CD14-positive monocyte (primary cell): ENCODE data around the gene AOPEP. TPM values are rescaled to one million over a fixed set of nuclear protein-coding genes. Genes with fewer than 3 reads are reported as not detected.

Experiments
- DNase-seq, 3 donors: peaks; one replicate each; pipeline ENCODE4 v3.0.0-alpha.2; 2011 to 2022
- H2AFZ ChIP-seq: 2 replicates; pipeline ENCODE4 v1.6.0; 2012; ENCODE audit warnings: mild to moderate bottlenecking, low read depth, low read length, inconsistent platforms; ENCODE audit not compliant: insufficient read depth, poor library complexity, severe bottlenecking
- H3K27ac ChIP-seq, 2 donors: 1 replicate in 1 of 2; 2 replicates in 1 of 2; pipeline ENCODE4 v1.5.1; 2012 to 2013; ENCODE audit warnings: low read length in 2 of 2, control low read depth in 1 of 2, inconsistent platforms in 1 of 2, low read depth in 1 of 2, mild to moderate bottlenecking in 1 of 2
- H3K27me3 ChIP-seq, 2 donors: one replicate each; pipeline versions ENCODE4 v1.6.0 to v1.6.1; 2011 to 2013; ENCODE audit warnings: low read length in 2 of 2; ENCODE audit not compliant: control insufficient read depth in 2 of 2, insufficient read depth in 2 of 2
- H3K36me3 ChIP-seq, 2 donors: replicated peaks in 1 of 2; 1 replicate in 1 of 2; 2 replicates in 1 of 2; pipeline versions ENCODE4 v1.5.1 to v1.6.1; 2012 to 2013; ENCODE audit warnings: low read length in 2 of 2, control low read depth in 1 of 2, inconsistent platforms in 1 of 2, mild to moderate bottlenecking in 1 of 2; ENCODE audit not compliant: insufficient read depth in 2 of 2, control insufficient read depth in 1 of 2
- H3K4me1 ChIP-seq, 2 donors: 1 replicate in 1 of 2; 2 replicates in 1 of 2; pipeline versions ENCODE4 v1.5.1 to v1.6.1; 2012 to 2013; ENCODE audit warnings: low read length in 2 of 2, control low read depth in 1 of 2, inconsistent platforms in 1 of 2, mild to moderate bottlenecking in 1 of 2, moderate library complexity in 1 of 2; ENCODE audit not compliant: insufficient read depth in 2 of 2, control insufficient read depth in 1 of 2
- H3K4me2 ChIP-seq: replicated peaks from 2 replicates; pipeline ENCODE3; 2012; ENCODE audit warnings: low read length, moderate library complexity, mild to moderate bottlenecking; ENCODE audit not compliant: poor library complexity, severe bottlenecking; ENCODE audit errors: extremely low read depth
- H3K4me3 ChIP-seq, 3 experiments: fragments of 200-600 bp in 1 of 3; sonication (generic) in 1 of 3; replicated peaks in 1 of 3; 1 replicate in 2 of 3; 2 replicates in 1 of 3; pipeline ENCODE4 v1.5.1; 2011 to 2013; ENCODE audit warnings: low read length in 3 of 3, mild to moderate bottlenecking in 3 of 3, control low read depth in 2 of 3, low read depth in 2 of 3, inconsistent platforms in 1 of 3, moderate library complexity in 1 of 3
- H3K79me2 ChIP-seq: 2 replicates; pipeline ENCODE4 v1.6.0; 2012; ENCODE audit warnings: mild to moderate bottlenecking, control low read depth, inconsistent platforms, low read length, moderate library complexity; ENCODE audit not compliant: insufficient read depth
- H3K9ac ChIP-seq: 2 replicates; pipeline ENCODE4 v1.6.0; 2017; ENCODE audit warnings: low read length, mild to moderate bottlenecking; ENCODE audit not compliant: insufficient read depth, poor library complexity, severe bottlenecking
- H3K9me3 ChIP-seq, 2 donors: replicated peaks in 1 of 2; 1 replicate in 1 of 2; 2 replicates in 1 of 2; pipeline versions ENCODE4 v1.5.1 to v1.6.1; 2012 to 2013; ENCODE audit warnings: low read length in 2 of 2, control low read depth in 1 of 2; ENCODE audit not compliant: control insufficient read depth in 1 of 2, insufficient read depth in 1 of 2
- H4K20me1 ChIP-seq: 2 replicates; pipeline ENCODE4 v1.6.0; 2012; ENCODE audit warnings: mild to moderate bottlenecking, low read length, control low read depth, moderate library complexity; ENCODE audit not compliant: insufficient read depth
- H3K27ac Mint-ChIP-seq, 7 donors: one replicate each; pipeline ENCODE4 v1.8.0; 2020; ENCODE audit warnings: mild to moderate bottlenecking in 7 of 7, mixed read lengths in 7 of 7, moderate library complexity in 6 of 7, inconsistent platforms in 2 of 7
- H3K27me3 Mint-ChIP-seq, 3 donors: one replicate each; pipeline ENCODE4 v1.8.0; 2021 to 2022; ENCODE audit warnings: low read depth in 3 of 3, mild to moderate bottlenecking in 3 of 3, mixed read lengths in 3 of 3, moderate library complexity in 3 of 3, inconsistent platforms in 1 of 3
- H3K36me3 Mint-ChIP-seq, 2 donors: one replicate each; pipeline ENCODE4 v1.8.0; 2020; ENCODE audit warnings: mixed read lengths in 2 of 2, inconsistent platforms in 1 of 2, mild to moderate bottlenecking in 1 of 2
- H3K4me1 Mint-ChIP-seq: one replicate; pipeline ENCODE4 v1.8.0; 2020; ENCODE audit warnings: mild to moderate bottlenecking, mixed read lengths
- H3K4me3 Mint-ChIP-seq, 2 donors: one replicate each; pipeline ENCODE4 v1.8.0; 2020; ENCODE audit warnings: mild to moderate bottlenecking in 2 of 2, mixed read lengths in 2 of 2, moderate library complexity in 1 of 2
- H3K9me3 Mint-ChIP-seq, 7 donors: one replicate each; pipeline ENCODE4 v1.8.0; 2020 to 2022; ENCODE audit warnings: mixed read lengths in 7 of 7, mild to moderate bottlenecking in 6 of 7, moderate library complexity in 6 of 7, inconsistent platforms in 2 of 7
- CTCF ChIP-seq: fragments of 200-600 bp; IDR thresholded peaks from one replicate; pipeline ENCODE4 v1.8.0; 2022; ENCODE audit warnings: antibody characterized with exemption, mild to moderate bottlenecking
- WGBS: methylation state at CpG from one replicate; pipeline ENCODE4 v1.1.5; 2013; ENCODE audit warnings: missing lambda C conversion rate; ENCODE audit not compliant: insufficient coverage; 5-methylcytosine and 5-hydroxymethylcytosine counted together
- intact Hi-C, 2 donors: fragments of 100-400 bp; cut with micrococcal nuclease; formaldehyde crosslinking; loops; one replicate each; pipeline versions ENCODE4 v1.15.0 to v1.15.1; 2023
- polyA plus RNA-seq, 3 donors: library from polyadenylated mRNA; depleted of rRNA in 1 of 3; unstranded in 2 of 3; stranded (reverse) in 1 of 3; fragments of 300-500 nt in 2 of 3; fragments of >200 nt in 1 of 3; fragmentation: Illumina TruSeq in 2 of 3; gene quantifications; 1 replicate in 2 of 3; 2 replicates in 1 of 3; pipeline ENCODE4 v1.2.3, GENCODE V29; 2012 to 2021

The AOPEP gene
- polyA plus RNA-seq, 3 donors, result 3.0 to 4.1 (median 3.1) TPM

- peaks cover 0 to under 1% (median 0%) of the 10 kb centered on the region in 3 donors for H3K27me3 Mint-ChIP-seq
- no peak overlapping the region for H3K9ac ChIP-seq
- no peak for TF ChIP-seq CTCF
- H3K4me2 ChIP-seq, result no peak overlapping the region
- no peaks in the 10 kb centered on the region for H3K27me3 ChIP-seq
- no peaks in the 10 kb centered on the region for H3K36me3 ChIP-seq
- intact Hi-C loops, result no loop called here
- H3K4me1 ChIP-seq, result no peaks in the 10 kb centered on the region
- H3K4me3 ChIP-seq, result no peak overlapping the region
- H3K27ac ChIP-seq, result no peak overlapping the region
- H3K9me3 Mint-ChIP-seq, result no peaks in the 10 kb centered on the region
- no peak overlapping the region for H2AFZ ChIP-seq
- no peaks in the 10 kb centered on the region for H3K79me2 ChIP-seq
- no peak overlapping the region for H3K27ac Mint-ChIP-seq
- no peaks in the 10 kb centered on the region for H3K36me3 Mint-ChIP-seq
- H4K20me1 ChIP-seq, result no peaks in the 10 kb centered on the region
- no CpG with 5 or more reads among the region's 4 CpGs for WGBS
- DNase-seq, result no peak
- H3K4me3 Mint-ChIP-seq, result no peak overlapping the region
- H3K9me3 ChIP-seq, result no peaks in the 10 kb centered on the region
- peaks cover 10% of the 10 kb centered on the region for H3K4me1 Mint-ChIP-seq
These were observed 156.6 kb downstream of the AOPEP start for GRCh38 chr9:94882966-94883641.

GRCh38 chr9:94885854-94886447 is 159.5 kb downstream of the AOPEP start:
- intact Hi-C loops, result no loop called here
- no peak for DNase-seq
- H3K27ac Mint-ChIP-seq, result no peak overlapping the region
- peaks cover 2% of the 10 kb centered on the region in 2 donors for H3K36me3 Mint-ChIP-seq
- Histone ChIP-seq H3K79me2 (no peaks in the 10 kb centered on the region), H4K20me1 (no peaks in the 10 kb centered on the region), H3K36me3 (no peaks in the 10 kb centered on the region), H3K9me3 (peaks cover 0 to 4% of the 10 kb centered on the region in 2 donors), H3K4me2 (no peak overlapping the region), H2AFZ (no peak overlapping the region), H3K4me1 (no peaks in the 10 kb centered on the region), H3K27ac (no peak overlapping the region), H3K9ac (no peak overlapping the region), H3K27me3 (no peaks in the 10 kb centered on the region), H3K4me3 (no peak overlapping the region)
- H3K9me3 Mint-ChIP-seq, result peaks cover 0 to 13% (median 10%) of the 10 kb centered on the region in 7 donors
- TF ChIP-seq CTCF, result no peak
- no peaks in the 10 kb centered on the region for H3K4me1 Mint-ChIP-seq
- no CpG with 5 or more reads among the region's 4 CpGs for WGBS
- H3K27me3 Mint-ChIP-seq, result no peaks in the 10 kb centered on the region
- H3K4me3 Mint-ChIP-seq, result no peak overlapping the region
